Skin of body (tissue), 2 donors: ENCODE measurements around the gene SIX3. TPM values are rescaled to one million over a fixed set of nuclear protein-coding genes. Genes with fewer than 3 reads are reported as not detected.

Source experiments
- DNase-seq: peaks from one replicate; lab custom pipeline; 2025; lab: John Stamatoyannopoulos, UW
- total RNA-seq: library from RNA; depleted of rRNA; stranded (reverse); fragments of >200 nt; gene quantifications from one replicate; pipeline ENCODE4 v1.2.3, GENCODE V29; 2014

The SIX3 gene
- total RNA-seq, 1 donor from 2014 or later: not detected

DNA sequence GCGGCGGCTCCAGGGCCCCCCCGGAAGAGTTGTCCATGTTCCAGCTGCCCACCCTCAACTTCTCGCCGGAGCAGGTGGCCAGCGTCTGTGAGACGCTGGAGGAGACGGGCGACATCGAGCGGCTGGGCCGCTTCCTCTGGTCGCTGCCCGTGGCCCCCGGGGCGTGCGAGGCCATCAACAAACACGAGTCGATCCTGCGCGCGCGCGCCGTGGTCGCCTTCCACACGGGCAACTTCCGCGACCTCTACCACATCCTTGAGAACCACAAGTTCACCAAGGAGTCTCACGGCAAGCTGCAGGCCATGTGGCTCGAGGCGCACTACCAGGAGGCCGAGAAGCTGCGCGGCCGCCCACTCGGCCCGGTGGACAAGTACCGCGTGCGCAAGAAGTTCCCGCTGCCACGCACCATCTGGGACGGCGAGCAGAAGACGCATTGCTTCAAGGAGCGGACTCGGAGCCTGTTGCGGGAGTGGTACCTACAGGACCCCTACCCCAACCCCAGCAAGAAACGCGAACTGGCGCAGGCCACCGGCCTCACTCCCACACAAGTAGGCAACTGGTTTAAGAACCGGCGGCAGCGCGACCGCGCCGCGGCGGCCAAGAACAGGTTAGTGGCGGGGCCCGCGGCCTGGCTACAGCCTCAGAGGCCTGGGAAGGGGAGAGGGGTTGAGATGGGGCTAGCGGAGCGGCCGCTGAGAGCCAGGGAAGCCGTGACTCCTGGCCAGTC, 965 bp downstream of the SIX3 start:
- no peak for DNase-seq

DNA sequence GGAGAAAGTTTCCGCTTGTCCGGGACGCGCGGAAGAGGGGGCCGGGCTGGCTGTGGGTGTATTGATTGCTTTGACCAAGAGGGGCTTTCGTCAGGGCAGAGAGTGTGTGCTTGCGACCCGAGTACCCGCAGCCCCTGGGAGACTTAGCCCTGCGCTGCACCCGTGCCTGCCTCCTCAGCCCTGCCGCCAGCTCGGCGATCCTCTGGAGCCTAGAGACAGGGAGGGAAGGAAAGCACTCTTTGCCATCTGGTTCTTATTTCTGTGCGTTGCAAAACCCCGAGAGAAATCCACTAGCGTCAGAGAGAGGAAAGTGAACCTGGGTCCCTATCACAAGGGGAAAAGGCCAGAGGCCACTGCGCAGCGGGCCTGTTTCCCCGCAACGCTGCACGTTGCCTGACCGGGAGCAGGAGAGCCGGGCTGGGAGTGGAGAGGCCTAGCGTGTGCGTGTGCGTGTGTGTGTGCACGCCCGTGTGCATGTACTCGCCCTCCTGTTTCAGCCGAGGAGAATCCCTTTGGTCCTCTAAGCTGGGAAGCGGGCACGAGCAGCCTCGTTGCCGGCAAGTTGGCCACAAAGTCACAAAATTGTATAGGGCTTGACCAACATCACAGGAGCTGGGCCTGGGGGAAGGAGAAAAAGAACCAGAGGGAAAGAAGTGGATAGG, 1.7 kb downstream of the SIX3 start:
- DNase-seq: no peak

DNA sequence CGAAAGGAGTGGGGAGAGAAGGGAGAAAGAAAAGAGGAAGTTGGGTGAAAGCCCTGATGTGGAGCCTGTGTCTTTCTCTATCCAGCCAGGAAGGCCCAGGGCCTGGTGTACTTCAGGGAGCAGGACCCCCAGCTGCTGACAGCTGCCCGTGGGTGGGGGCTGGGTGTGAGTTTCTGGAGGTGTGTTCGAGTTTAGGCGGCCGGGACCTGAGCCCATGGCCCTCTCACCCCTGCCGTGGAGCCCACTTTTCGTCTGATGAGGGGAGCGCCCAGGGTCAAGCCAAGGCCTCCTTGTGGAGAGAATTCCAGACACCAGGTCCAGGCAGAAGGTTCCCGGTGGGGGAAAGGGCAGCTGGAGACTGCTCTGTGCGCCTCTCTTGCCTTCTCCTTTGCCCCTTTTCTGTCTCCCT, 2.2 kb downstream of the SIX3 start:
- DNase-seq: no peak

GRCh38 chr2:44944102-44944951, 2.8 kb downstream of the SIX3 start:
- DNase-seq: no peak

DNA sequence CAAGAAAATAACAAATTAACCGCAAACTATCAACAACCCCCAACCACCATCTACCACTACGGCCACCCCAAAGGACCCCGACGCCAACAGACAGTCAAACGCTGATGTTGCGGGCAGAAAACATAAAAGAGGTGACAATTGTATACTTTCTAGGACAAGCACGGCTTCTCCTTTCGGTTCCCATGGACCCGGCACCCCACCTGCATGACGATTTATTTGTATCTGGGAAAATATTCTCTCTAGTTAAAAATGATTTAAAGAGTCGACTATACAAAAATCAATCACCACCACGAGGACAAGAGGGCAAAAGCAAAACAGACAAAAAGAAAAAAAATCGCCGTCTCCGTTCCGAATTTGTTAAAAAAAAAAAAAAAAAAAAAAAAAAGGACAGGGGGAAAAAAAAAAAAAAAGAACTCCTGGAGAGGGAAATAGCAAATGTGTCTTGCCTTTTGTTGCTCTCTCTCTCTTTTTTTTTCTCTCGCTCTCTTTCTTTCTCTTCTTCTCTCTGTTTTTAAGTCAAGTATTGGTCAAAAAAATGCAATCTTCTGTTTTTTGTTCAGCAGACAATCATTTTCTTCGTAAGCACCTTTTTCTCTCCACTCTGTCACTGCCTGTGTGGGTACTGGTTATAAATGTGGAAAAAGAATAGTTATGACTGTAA, 3.6 kb downstream of the SIX3 start:
- no peak for DNase-seq

DNA sequence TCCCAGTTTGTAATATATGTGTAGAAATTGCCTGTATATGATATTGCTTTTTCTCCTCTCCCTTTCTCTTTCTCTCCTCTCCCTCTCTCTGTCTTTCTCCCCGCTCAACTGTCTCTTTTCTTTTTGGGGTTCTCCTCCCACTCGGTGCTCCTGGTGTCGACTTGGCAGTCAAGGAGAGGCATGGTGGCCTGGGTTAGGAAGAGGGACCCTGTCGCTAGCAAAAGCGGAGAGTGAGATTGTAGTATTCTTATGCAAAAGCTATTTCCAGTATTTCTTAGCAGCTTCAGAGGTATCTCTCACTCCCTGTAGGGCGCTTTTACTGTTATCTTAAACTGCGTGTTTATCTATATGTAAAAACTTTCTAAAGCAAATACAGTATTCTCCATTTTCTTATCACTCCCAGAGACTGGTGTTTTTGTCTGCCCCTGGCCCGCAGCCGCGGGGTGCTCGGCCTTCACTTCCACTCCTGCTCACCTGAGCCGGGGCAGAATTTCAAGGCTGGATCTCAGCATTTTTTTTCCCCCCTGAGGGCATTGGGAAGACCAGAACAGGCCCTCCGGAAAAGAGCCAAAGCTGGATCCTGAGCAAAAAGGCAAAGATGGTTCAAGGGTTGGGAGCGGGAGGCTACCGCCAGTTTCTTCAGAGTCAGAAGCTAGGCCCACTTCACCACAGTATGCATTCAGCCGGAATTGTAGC, 4.3 kb downstream of the SIX3 start:
- DNase-seq: no peak

DNA sequence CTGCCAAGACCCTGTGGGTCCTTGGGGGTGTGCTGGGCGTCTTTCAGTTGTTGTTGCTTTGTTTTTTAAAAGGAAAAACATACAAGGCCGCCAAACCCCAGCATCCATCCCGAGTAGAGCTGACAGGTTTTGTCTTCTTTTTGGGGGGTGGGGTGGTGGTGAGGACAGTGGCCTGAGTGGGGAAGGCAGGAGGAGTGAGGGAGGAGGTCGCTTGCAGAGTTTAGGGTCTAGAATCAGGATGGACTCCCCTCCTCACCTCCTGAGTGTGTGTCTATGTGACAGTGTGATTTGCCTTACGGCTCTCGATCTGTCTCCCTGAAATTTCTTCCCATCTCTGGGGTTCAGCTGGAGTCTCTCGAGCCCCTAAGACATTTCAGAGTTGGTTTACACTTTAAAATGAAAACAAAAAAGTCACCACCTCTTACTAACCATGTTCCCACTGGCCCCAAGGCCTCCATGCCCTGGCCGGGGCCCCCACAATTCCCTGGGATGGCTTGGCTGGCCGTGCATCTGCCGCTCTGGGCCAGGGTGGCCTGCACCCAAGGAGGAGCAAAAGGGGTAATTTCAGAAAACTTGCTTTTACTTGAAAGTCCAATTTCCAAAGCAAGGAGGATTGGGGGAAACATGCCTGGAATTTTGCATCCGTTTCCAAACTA, 5.0 kb downstream of the SIX3 start:
- DNase-seq: no peak

DNA sequence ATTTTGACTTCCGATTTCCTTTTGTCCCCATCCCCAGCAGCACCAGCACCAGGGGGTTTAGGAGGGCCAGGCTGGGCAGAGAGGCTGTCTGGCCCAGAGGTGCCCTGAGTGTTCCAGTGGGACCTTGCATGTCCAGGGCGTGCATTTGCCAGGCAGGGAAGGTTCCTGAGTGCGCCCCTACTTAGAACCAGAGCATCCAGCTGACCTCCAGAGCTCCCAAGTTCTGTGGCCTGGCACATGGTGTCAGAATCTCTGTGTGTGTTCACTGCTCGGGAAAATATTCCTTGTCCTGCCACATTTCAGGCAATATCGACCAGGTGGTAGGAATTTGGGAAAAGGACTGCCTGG, 5.5 kb downstream of the SIX3 start:
- no peak for DNase-seq

- DNase-seq: no peak
Measured at GRCh38 chr2:44948565-44949328, 7.2 kb downstream of the SIX3 start.

GRCh38 chr2:44949329-44950151, 8.0 kb downstream of the SIX3 start:
- no peak for DNase-seq

DNA sequence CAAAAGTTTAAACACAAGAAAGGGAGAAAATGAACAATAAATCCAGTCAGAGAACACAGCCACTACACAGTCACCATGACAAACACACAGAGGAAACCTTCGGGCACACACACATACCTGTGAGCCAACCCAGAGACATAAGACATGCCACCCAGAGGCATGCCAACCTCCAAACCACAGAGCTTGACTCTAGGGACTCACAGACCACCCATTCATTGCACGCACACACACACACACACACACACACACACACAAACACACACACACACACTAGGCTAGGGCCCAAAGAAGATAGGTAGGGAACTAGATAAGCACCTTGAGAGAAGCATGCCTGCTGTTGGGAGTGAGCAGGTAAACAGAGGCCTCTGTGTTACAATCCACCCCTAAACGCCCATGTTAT, 9.1 kb downstream of the SIX3 start:
- no peak for DNase-seq

GRCh38 chr2:44951124-44951523, 9.6 kb downstream of the SIX3 start:
- no peak for DNase-seq

DNA sequence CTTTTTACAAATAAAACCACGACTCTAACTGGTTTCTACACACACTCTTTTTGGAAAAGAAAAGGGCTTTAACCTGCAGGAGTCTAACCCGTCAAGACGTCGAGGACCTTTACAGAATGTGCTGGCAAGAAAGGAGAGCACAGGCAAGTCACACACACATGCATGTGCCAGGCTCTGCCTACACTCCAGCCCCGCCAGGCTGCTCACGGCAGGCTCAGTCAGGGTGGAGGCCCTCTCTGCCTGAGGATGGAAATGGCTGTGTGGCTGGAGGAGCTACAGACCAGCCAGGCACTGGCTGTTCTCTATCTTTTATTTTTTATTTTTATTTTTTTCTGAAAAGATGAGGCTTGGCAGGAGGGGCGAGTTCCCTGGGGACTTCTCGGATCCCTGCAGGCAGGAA, 10.2 kb downstream of the SIX3 start:
- no peak for DNase-seq

DNA sequence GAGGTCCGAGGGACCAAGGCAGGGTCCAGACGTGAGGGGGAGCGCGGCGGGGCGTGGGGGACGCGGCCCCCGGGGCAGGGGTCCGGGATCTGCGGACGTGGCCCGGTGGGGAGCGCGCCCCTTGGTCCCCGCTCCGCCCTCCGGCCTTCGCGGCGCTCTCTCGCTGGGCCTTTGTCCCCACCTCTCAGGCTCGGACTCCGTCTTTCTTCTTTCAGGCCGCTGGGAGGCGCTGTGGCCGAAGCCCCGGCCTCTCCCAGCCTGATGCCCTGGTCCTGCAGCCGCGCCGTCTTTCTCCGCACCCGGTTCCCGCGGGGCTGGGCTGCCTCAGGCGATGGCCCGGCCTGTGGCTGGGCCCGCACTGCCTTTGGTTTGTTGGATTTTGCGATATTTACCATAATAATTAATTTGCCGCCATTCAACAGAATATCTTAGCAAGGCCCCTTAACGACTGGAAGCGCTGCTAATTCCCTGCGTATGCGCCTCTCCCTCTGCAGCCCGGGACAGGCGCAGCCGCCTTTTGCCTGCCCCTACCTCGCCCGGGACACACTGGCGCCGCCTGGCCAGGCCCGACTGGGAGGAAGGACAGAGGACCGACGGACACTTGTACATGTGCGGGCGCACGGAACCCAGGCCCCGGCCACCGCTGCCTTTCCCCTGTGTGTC, 10.8 kb downstream of the SIX3 start:
- no peak for DNase-seq

DNA sequence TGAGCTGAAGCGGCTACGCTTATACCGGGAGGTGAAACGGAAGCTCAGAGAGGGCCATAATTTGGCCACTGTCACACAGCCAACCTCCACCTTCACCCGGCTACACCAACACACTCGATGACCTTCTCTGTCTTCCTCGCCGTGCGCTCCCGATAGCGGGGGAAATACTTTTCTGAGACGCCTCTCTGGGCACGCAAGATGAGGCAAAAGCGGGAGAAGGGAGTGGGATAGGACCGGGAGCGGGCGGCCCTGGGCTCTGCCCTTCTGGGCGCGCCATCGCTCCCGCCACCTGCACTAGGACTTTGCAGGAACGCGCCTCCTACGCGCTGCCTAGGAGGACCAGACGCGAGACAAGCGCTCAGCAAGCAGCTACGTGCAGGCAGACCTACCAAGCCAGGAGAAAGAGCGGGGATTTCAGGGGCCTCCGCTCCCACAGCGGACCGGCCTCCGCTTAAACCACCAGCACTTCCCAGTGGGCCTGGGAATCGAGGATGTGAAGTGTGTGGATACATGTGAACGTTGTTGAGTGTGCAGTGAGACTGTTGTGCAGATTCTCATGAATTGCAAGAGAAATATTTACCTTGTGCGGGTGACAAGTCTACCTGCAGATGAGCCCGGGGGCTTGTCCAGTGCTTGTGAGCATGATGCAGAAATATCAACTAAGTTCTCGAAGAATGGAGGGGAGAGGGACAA, 11.4 kb downstream of the SIX3 start:
- DNase-seq: no peak

- DNase-seq: no peak
Measured at GRCh38 chr2:44953499-44953883, 12.0 kb downstream of the SIX3 start.

GRCh38 chr2:44954447-44954888, 13.0 kb downstream of the SIX3 start:
- DNase-seq: no peak
